GM12872 (cell line): Measurements from ENCODE around the gene DDT.

ENCODE experiments used
- TF ChIP-seq, protein P1 (sequence below): IDR thresholded peaks from 3 replicates; pipeline ENCODE4 v1.5.1; 2011; ENCODE audit warnings: low read depth, mild to moderate bottlenecking, low read length, moderate library complexity; ENCODE audit not compliant: insufficient read depth

Gene DDT

DNA sequence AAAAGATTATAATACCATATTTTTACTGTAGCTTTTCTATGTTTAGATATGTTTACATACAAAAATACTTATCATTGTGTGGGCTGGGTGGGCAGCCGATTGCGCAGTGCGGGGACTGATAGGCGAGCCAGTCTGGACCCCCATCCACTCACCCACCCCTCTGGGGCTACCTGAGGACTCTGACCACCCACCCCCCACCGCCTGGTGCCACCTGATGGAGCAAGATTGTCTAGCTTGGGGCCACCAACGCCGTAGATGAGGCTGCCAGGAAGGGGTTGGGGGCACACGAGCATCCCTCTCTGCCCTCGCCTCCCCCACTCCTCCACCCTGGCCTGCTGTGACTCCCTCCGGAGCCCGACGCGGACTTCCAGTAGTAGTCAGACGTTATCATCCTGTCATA, 47.7 kb downstream of the DDT start:
- TF ChIP-seq, protein P1, sequence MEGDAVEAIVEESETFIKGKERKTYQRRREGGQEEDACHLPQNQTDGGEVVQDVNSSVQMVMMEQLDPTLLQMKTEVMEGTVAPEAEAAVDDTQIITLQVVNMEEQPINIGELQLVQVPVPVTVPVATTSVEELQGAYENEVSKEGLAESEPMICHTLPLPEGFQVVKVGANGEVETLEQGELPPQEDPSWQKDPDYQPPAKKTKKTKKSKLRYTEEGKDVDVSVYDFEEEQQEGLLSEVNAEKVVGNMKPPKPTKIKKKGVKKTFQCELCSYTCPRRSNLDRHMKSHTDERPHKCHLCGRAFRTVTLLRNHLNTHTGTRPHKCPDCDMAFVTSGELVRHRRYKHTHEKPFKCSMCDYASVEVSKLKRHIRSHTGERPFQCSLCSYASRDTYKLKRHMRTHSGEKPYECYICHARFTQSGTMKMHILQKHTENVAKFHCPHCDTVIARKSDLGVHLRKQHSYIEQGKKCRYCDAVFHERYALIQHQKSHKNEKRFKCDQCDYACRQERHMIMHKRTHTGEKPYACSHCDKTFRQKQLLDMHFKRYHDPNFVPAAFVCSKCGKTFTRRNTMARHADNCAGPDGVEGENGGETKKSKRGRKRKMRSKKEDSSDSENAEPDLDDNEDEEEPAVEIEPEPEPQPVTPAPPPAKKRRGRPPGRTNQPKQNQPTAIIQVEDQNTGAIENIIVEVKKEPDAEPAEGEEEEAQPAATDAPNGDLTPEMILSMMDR: no peak

DNA sequence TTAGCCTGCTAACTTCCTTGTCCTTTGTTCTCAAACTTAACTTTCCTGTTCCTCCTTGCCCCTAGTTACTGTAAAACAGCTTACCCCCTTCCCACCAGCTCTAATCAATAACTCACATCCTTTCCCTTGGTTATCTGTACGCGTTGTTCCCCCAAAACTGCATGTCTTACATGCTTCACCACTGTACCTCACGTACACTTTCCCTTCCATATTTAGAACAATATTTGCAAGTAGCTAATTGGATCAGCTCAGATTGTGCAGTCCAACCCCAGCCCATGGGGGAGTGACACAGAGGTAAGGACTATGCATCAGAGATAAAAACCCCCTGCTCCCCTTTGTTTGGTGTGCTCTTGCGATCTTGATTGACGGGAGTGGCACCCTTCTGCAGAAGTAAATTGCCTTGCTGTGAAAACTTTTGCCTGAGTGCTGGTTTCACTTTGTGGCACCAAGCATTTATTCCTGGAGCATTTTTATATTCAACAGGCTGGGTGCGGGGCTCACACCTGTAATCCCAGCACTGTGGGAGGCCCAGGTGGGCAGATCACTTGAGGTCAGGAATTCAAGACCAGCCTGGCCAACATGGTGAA, 49.1 kb downstream of the DDT start:
- TF ChIP-seq, protein P1: no peak

DNA sequence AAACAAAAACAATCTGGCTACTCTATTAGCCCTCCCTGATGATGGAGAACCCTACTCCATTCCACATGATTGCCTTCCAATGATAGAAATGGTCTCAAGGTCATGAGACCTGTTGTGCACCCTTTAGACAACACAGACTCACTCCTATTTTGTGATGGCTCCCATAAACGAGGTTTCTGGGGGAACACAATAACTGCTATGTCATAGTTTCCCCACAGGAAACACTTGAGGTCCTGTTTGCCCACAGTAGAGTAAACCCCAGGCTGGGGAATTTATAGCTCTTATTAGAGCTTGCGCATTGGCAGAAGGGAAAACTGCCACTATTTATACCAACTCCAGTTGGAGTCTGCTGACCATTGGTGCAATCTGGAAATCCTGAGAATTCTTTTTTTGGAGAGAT, 51.3 kb downstream of the DDT start:
- TF ChIP-seq, protein P1: no peak
